Endothelial cell of umbilical vein (primary cell): ENCODE results near the gene SMOC1. TPM values are rescaled to one million over a fixed set of nuclear protein-coding genes. Genes with fewer than 3 reads are reported as not detected.

Experiments
- BruUV-seq: library from RNA; stranded (reverse); fragments of 400-500 nt; replicated peaks from 2 replicates; lab custom pipeline; 2021; lab: Mats Ljungman, UMichigan
- CTCF ChIA-PET: fragments of 300-600, 350-600 bp; sonication (Branson Sonifier 250); formaldehyde crosslinking; loops from one replicate; lab custom pipeline; 2021; ENCODE audit warnings: antibody characterized with exemption, inconsistent platforms; lab: Charles Lee
- POLR2A ChIA-PET: fragments of 300-600, 350-600 bp; sonication (Branson Sonifier 250); formaldehyde crosslinking; loops from one replicate; lab custom pipeline; 2021; ENCODE audit warnings: antibody characterized with exemption, inconsistent platforms; lab: Charles Lee
- DNase-seq: peaks from one replicate; pipeline ENCODE4 v3.0.0-alpha.2; 2011; ENCODE audit warnings: low read depth, low spot score
- FAIRE-seq: peaks from 2 replicates; lab custom pipeline; 2011; peaks lifted over from hg19 to GRCh38; lab: Jason Lieb, UNC
- H2AFZ ChIP-seq: 2 replicates; pipeline ENCODE4 v1.6.0; 2012; ENCODE audit warnings: low read depth, low read length, control low read depth, inconsistent platforms
- H3K27ac ChIP-seq: 2 replicates; pipeline ENCODE4 v1.5.1; 2011; ENCODE audit warnings: low read depth, mild to moderate bottlenecking, control low read depth, low read length, moderate library complexity; ENCODE audit not compliant: insufficient read depth
- H3K27me3 ChIP-seq, 2 experiments: 2 replicates each; pipeline versions ENCODE4 v1.6.0 to v1.6.1; 2011; ENCODE audit warnings: low read length in 2 of 2, mixed read lengths in 1 of 2; ENCODE audit not compliant: control insufficient read depth in 2 of 2, insufficient read depth in 2 of 2
- H3K36me3 ChIP-seq, 2 experiments: 2 replicates in 1 of 2; 3 replicates in 1 of 2; pipeline ENCODE4 v1.5.1; 2011; ENCODE audit warnings: low read length in 2 of 2, mild to moderate bottlenecking in 1 of 2, moderate library complexity in 1 of 2; ENCODE audit not compliant: control insufficient read depth in 2 of 2, insufficient read depth in 2 of 2; ENCODE audit errors: extremely low read depth in 1 of 2
- H3K4me1 ChIP-seq: 3 replicates; pipeline ENCODE4 v1.5.1; 2011; ENCODE audit warnings: mild to moderate bottlenecking, low read length; ENCODE audit not compliant: control insufficient read depth, insufficient read depth; ENCODE audit errors: extremely low read depth
- H3K4me2 ChIP-seq: 2 replicates; pipeline ENCODE4 v1.6.1; 2011; ENCODE audit warnings: low read length, control low read depth, mixed read lengths; ENCODE audit not compliant: insufficient read depth
- H3K4me3 ChIP-seq, 3 experiments: fragments of 200-600 bp in 1 of 3; sonication (generic), shearing (Covaris generic) in 1 of 3; replicated peaks in 1 of 3; 2 replicates each; pipeline ENCODE4 v1.5.1; 2011 to 2016; ENCODE audit warnings: control low read depth in 3 of 3, low read length in 3 of 3, mild to moderate bottlenecking in 2 of 3, inconsistent platforms in 1 of 3, low read depth in 1 of 3, moderate library complexity in 1 of 3; ENCODE audit not compliant: insufficient read depth in 1 of 3
- H3K79me2 ChIP-seq: 2 replicates; pipeline ENCODE4 v1.6.0; 2012; ENCODE audit warnings: low read length, inconsistent platforms; ENCODE audit not compliant: control insufficient read depth, insufficient read depth
- H3K9ac ChIP-seq: replicated peaks from 2 replicates; pipeline ENCODE3; 2011; ENCODE audit warnings: low read length, control low read depth; ENCODE audit not compliant: insufficient read depth; ENCODE audit errors: extremely low read depth
- H3K9me1 ChIP-seq: replicated peaks from 3 replicates; pipeline ENCODE4 v1.6.0; 2011; ENCODE audit warnings: mild to moderate bottlenecking, low read length; ENCODE audit not compliant: control insufficient read depth, insufficient read depth; ENCODE audit errors: extremely low read depth
- H3K9me3 ChIP-seq: replicated peaks from 2 replicates; pipeline ENCODE4 v1.5.1; 2012; ENCODE audit warnings: low read length, inconsistent platforms; ENCODE audit not compliant: control insufficient read depth, insufficient read depth
- H4K20me1 ChIP-seq: replicated peaks from 2 replicates; pipeline ENCODE3; 2011; ENCODE audit warnings: mild to moderate bottlenecking, low read length; ENCODE audit not compliant: control insufficient read depth, insufficient read depth; ENCODE audit errors: extremely low read depth
- EZH2 ChIP-seq: IDR thresholded peaks from 2 replicates; pipeline ENCODE4 v1.6.1; 2012; ENCODE audit warnings: borderline replicate concordance, low read depth, mild to moderate bottlenecking, moderate library complexity, low read length, inconsistent platforms; ENCODE audit not compliant: severe bottlenecking
- FOS ChIP-seq: IDR thresholded peaks from 2 replicates; pipeline ENCODE4 v1.6.1; 2011; ENCODE audit warnings: mild to moderate bottlenecking, low read length, moderate library complexity, borderline replicate concordance; ENCODE audit not compliant: insufficient read depth
- GATA2 ChIP-seq: IDR thresholded peaks from 2 replicates; pipeline ENCODE4 v1.7.0; 2011; ENCODE audit warnings: low read depth, mild to moderate bottlenecking, moderate library complexity, mixed read lengths, low read length; ENCODE audit not compliant: insufficient read length, insufficient read depth
- JUN ChIP-seq: IDR thresholded peaks from 2 replicates; pipeline ENCODE4 v1.6.1; 2011; ENCODE audit warnings: borderline replicate concordance, low read depth; ENCODE audit not compliant: insufficient read length, insufficient read depth
- MYC ChIP-seq: IDR thresholded peaks from one replicate; pipeline ENCODE4 v1.6.1; 2011; ENCODE audit warnings: mild to moderate bottlenecking, low read depth, low read length
- POLR2A ChIP-seq: IDR thresholded peaks from 2 replicates; pipeline ENCODE4 v1.6.1; 2012; ENCODE audit warnings: low read depth, mild to moderate bottlenecking, control low read depth, low read length
- POLR2AphosphoS5 ChIP-seq: IDR thresholded peaks from 2 replicates; pipeline ENCODE4 v1.6.1; 2012; ENCODE audit warnings: low read depth, mild to moderate bottlenecking, control low read depth, low read length, moderate library complexity; ENCODE audit not compliant: insufficient read depth
- dilution Hi-C: fragments of 300-500 bp; cut with MboI; formaldehyde crosslinking; loops from one replicate; pipeline ENCODE4 v1.15.0; 2019; ENCODE audit warnings: low sequenced_read_pairs; ENCODE audit not compliant: extremely low pct_ligation_motif_present
- intact Hi-C: fragments of 100-400 bp; cut with micrococcal nuclease; formaldehyde crosslinking; loops from one replicate; pipeline ENCODE4 v1.10.0; 2022
- polyA plus RNA-seq, 4 experiments: library from polyadenylated mRNA; depleted of rRNA in 3 of 4; stranded (reverse) in 3 of 4; unstranded in 1 of 4; fragments of >200 nt; gene quantifications; 2 replicates each; pipeline versions ENCODE4 v1.2.1 to v1.2.3, GENCODE V29; 2011 to 2012; ENCODE audit warnings: missing spikeins in 1 of 4
- total RNA-seq: library from RNA; stranded (reverse); gene quantifications from 2 replicates; pipeline ENCODE4 v1.2.3, GENCODE V29; 2021
- TF ChIP-seq, protein P1 (sequence below), 2 donors: IDR thresholded peaks; 1 replicate in 1 of 2; 2 replicates in 1 of 2; pipeline ENCODE4 v1.5.1; 2011; ENCODE audit warnings: low read length in 2 of 2, mild to moderate bottlenecking in 2 of 2, moderate library complexity in 2 of 2, control low read depth in 1 of 2, inconsistent platforms in 1 of 2, low read depth in 1 of 2; ENCODE audit not compliant: insufficient read depth in 1 of 2; ENCODE audit errors: extremely low read depth in 1 of 2
- TF ChIP-seq, protein P2 (sequence below): IDR thresholded peaks from 2 replicates; pipeline ENCODE4 v1.6.1; 2011; ENCODE audit not compliant: insufficient read depth, insufficient read length

Gene SMOC1
- total and polyA plus RNA-seq, 2 donors (not counting 3 experiments of a cell fraction or from before 2014, with no cell fraction given): 0.97 to 1.1 TPM

DNA sequence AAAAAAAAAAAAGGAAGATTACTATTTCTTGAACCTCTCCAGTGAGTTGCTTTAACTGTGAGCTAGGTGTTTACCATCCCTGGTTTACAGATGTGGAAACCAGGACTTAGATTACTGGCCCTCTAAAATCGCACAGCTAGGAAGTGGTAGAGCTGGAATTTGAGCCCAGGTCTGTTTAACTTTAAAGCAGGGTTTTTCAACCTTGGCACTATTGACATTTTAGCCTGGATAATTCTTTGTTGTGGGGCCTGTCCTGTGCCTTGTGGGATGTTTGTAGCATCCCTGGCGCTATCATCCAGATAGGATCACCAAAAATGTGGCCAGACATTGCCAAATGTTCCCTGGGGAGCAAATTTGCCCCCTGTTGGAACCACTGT lies 28.5 kb upstream of the SMOC1 start:
- ChIA-PET POLR2A (no interaction called here), CTCF (no interaction called here)
- BruUV-seq: no TSS peak
- Histone ChIP-seq H3K36me3 (no peaks in the 10 kb centered on the region), H3K27ac (no peak overlapping the region), H3K9ac (no peak overlapping the region), H3K27me3 (no peaks in the 10 kb centered on the region), H3K4me1 (no peaks in the 10 kb centered on the region), H3K9me1 (no peaks in the 10 kb centered on the region), H3K4me2 (no peak overlapping the region), H4K20me1 (no peaks in the 10 kb centered on the region), H3K79me2 (no peaks in the 10 kb centered on the region), H3K4me3 (no peak overlapping the region), H3K9me3 (no peaks in the 10 kb centered on the region), H2AFZ (no peak overlapping the region)
- intact Hi-C loops (no loop called here), dilution Hi-C loops (no loop called here)
- FAIRE-seq (no peak), DNase-seq (no peak)
- TF ChIP-seq POLR2A: no peak

GRCh38 chr14:69852531-69853321 lies 26.5 kb upstream of the SMOC1 start:
- ChIA-PET CTCF (interaction anchor here (0.8 kb wide), 1 partner anchor 175 kb away, joined by 3 read pairs; no protein-coding TSS in a partner anchor), POLR2A (no interaction called here)
- dilution Hi-C loops: no loop called here
- no peaks in the 10 kb centered on the region for H3K9me1 ChIP-seq
- DNase-seq (no peak), FAIRE-seq (no peak)
- H3K4me2 ChIP-seq: no peak overlapping the region
- H3K79me2 ChIP-seq: no peaks in the 10 kb centered on the region
- H4K20me1 ChIP-seq: no peaks in the 10 kb centered on the region
- intact Hi-C loops: no loop called here
- H3K27ac ChIP-seq: no peak overlapping the region
- H3K36me3 ChIP-seq: no peaks in the 10 kb centered on the region
- H3K4me1 ChIP-seq: no peaks in the 10 kb centered on the region
- no peaks in the 10 kb centered on the region for H3K9me3 ChIP-seq
- no peak overlapping the region for H2AFZ ChIP-seq
- no peak overlapping the region for H3K4me3 ChIP-seq
- BruUV-seq: no TSS peak
- no peaks in the 10 kb centered on the region for H3K27me3 ChIP-seq
- TF ChIP-seq GATA2: no peak
- TF ChIP-seq POLR2A: no peak
- no peak for TF ChIP-seq JUN
- TF ChIP-seq, protein P1, sequence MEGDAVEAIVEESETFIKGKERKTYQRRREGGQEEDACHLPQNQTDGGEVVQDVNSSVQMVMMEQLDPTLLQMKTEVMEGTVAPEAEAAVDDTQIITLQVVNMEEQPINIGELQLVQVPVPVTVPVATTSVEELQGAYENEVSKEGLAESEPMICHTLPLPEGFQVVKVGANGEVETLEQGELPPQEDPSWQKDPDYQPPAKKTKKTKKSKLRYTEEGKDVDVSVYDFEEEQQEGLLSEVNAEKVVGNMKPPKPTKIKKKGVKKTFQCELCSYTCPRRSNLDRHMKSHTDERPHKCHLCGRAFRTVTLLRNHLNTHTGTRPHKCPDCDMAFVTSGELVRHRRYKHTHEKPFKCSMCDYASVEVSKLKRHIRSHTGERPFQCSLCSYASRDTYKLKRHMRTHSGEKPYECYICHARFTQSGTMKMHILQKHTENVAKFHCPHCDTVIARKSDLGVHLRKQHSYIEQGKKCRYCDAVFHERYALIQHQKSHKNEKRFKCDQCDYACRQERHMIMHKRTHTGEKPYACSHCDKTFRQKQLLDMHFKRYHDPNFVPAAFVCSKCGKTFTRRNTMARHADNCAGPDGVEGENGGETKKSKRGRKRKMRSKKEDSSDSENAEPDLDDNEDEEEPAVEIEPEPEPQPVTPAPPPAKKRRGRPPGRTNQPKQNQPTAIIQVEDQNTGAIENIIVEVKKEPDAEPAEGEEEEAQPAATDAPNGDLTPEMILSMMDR (IDR thresholded peaks at IDR 0.05; ENCODE audit: extremely low read depth in 1 of 2, insufficient read depth in 1 of 2, low read depth in 1 of 2, low read length in 2 of 2): no peak
- TF ChIP-seq EZH2: no peak
- no peak for TF ChIP-seq FOS
- TF ChIP-seq, protein P2, sequence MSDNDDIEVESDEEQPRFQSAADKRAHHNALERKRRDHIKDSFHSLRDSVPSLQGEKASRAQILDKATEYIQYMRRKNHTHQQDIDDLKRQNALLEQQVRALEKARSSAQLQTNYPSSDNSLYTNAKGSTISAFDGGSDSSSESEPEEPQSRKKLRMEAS: no peak
- no peak for TF ChIP-seq MYC
- TF ChIP-seq POLR2AphosphoS5: no peak
- H3K9ac ChIP-seq: no peak overlapping the region
